SK-N-SH treated with all-trans-retinoic acid at 6 μM for 48 hours (cell line): ENCODE measurements around the gene CIT.

Experiments
- GLIS3 ChIP-seq: fragments of 250-450 bp; sonication (Bioruptor Pico); IDR thresholded peaks from 2 replicates; pipeline ENCODE4 v1.5.0; 2020; ENCODE audit warnings: mild to moderate bottlenecking, moderate library complexity
- PATZ1 ChIP-seq: fragments of 250-450 bp; sonication (Bioruptor Pico); IDR thresholded peaks from 2 replicates; pipeline ENCODE4 v1.8.0; 2020; ENCODE audit warnings: mild to moderate bottlenecking, moderate library complexity, borderline replicate concordance
- ZFP3 ChIP-seq: fragments of 250-450 bp; sonication (Bioruptor Pico); IDR thresholded peaks from 2 replicates; pipeline ENCODE4 v1.5.0; 2020; ENCODE audit warnings: mild to moderate bottlenecking, moderate library complexity
- ZFP30 ChIP-seq: fragments of 450-650 bp; formaldehyde crosslinking; IDR thresholded peaks from 2 replicates; pipeline ENCODE4 v1.5.0; 2022; ENCODE audit warnings: mild to moderate bottlenecking, moderate library complexity
- ZNF8 ChIP-seq: fragments of 450-650 bp; formaldehyde crosslinking; IDR thresholded peaks from 2 replicates; pipeline ENCODE4 v1.5.0; 2020; ENCODE audit warnings: mild to moderate bottlenecking, moderate library complexity
- TF ChIP-seq, protein P1 (sequence below): fragments of 250-450 bp; sonication (Bioruptor Pico); IDR thresholded peaks from 2 replicates; pipeline ENCODE4 v1.8.0; 2021; ENCODE audit warnings: low read depth, mild to moderate bottlenecking, moderate library complexity, borderline replicate concordance

DNA sequence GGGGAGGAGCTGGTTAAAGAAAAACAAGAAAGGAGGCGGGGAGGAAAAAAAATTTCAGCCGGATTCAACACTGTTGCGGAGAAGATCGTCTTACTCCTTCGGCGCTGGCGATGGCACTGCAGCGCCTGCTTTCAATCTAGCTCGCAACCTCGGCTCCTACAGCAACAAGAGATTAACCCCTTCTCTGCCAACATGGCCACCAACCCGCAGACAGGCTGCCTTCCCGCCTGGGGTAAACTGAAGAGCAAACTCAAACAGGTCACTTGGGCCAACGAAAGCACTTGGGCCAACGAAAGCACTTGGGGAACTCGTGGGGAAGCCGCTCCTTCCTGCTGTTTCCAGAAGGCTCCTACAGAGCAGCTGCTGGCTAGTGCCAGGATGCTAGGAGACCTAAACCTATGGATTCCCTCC is 73.7 kb downstream of the CIT start:
- TF ChIP-seq ZNF8 (CRISPR knock-in tag), result no peak
- TF ChIP-seq PATZ1, result no peak
- TF ChIP-seq ZFP3, result no peak
- TF ChIP-seq GLIS3, result no peak
- TF ChIP-seq, protein P1, sequence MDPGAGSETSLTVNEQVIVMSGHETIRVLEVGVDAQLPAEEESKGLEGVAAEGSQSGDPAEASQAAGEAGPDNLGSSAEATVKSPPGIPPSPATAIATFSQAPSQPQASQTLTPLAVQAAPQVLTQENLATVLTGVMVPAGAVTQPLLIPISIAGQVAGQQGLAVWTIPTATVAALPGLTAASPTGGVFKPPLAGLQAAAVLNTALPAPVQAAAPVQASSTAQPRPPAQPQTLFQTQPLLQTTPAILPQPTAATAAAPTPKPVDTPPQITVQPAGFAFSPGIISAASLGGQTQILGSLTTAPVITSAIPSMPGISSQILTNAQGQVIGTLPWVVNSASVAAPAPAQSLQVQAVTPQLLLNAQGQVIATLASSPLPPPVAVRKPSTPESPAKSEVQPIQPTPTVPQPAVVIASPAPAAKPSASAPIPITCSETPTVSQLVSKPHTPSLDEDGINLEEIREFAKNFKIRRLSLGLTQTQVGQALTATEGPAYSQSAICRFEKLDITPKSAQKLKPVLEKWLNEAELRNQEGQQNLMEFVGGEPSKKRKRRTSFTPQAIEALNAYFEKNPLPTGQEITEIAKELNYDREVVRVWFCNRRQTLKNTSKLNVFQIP, result no peak
- no peak for TF ChIP-seq ZFP30 (CRISPR knock-in tag)
